ENCODE data around the gene CIRBP. TPM values are rescaled to one million over a fixed set of nuclear protein-coding genes. Genes with fewer than 3 reads are reported as not detected.

The CIRBP gene
- total RNA-seq, 4 donors from 2014 or later = 389 to 640 (median 576) TPM

DNA sequence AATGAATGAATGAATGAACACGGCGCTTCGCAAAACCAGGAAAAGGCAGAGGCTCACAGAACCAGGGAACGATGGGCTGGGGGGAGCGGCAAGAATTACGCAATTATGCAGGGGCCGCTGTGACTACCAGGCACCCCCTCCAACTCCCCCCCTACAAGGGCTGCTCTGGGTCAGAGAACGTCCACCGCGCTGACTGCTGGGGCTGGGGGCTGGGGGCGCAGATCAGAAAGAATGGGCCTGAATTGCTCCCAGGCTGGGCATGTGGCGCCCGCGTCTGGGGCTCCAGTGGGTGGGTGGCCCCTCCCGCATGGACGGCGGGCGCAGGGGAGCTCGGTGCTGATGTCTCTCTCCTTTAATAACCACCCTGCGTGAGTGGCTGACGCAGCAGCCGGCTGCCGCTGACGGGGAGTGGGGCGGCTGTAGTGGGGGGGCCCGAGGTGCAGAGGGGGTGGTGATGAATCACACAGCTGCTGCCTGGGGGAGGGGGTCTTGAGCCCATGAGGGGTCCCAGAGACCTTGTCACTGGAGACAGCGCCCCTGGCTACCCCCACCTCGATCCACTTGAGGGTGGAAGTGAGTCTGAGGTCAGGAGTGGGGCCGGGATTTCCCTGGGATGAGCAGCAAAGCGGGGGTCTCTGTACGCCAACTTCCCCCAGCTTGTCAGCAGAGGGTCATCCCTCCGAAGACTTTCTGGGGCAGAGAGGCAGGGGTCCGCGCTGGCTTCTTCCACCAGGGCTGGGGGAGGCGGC lies 1.5 kb upstream of the CIRBP start:
- peaks cover 0 to 20% (median 13%) of the 10 kb centered on the region in 3 donors for H3K36me3 ChIP-seq
- H3K27me3 ChIP-seq = no peaks in the 10 kb centered on the region
- DNase-seq (ENCODE audit: low spot score in 2 of 2) = no peak
- WGBS, 2 donors = 39 to 44% methylated on average over 23 to 26 of the region's 35 CpGs
- no peaks in the 10 kb centered on the region for H3K9me3 ChIP-seq
- H3K27ac ChIP-seq = peak overlapping the region; percentile 71 to 99 (median 95)
- peaks cover 11 to 89% (median 71%) of the 10 kb centered on the region in 4 donors for H3K4me1 ChIP-seq
- TF ChIP-seq, protein P1, sequence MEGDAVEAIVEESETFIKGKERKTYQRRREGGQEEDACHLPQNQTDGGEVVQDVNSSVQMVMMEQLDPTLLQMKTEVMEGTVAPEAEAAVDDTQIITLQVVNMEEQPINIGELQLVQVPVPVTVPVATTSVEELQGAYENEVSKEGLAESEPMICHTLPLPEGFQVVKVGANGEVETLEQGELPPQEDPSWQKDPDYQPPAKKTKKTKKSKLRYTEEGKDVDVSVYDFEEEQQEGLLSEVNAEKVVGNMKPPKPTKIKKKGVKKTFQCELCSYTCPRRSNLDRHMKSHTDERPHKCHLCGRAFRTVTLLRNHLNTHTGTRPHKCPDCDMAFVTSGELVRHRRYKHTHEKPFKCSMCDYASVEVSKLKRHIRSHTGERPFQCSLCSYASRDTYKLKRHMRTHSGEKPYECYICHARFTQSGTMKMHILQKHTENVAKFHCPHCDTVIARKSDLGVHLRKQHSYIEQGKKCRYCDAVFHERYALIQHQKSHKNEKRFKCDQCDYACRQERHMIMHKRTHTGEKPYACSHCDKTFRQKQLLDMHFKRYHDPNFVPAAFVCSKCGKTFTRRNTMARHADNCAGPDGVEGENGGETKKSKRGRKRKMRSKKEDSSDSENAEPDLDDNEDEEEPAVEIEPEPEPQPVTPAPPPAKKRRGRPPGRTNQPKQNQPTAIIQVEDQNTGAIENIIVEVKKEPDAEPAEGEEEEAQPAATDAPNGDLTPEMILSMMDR (IDR thresholded peaks at IDR 0.05) = no peak
- no peak for TF ChIP-seq EP300 (IDR thresholded peaks at IDR 0.05)
- no peak for TF ChIP-seq POLR2A (IDR thresholded peaks at IDR 0.05)
- no peak overlapping the region for H3K4me3 ChIP-seq

DNA sequence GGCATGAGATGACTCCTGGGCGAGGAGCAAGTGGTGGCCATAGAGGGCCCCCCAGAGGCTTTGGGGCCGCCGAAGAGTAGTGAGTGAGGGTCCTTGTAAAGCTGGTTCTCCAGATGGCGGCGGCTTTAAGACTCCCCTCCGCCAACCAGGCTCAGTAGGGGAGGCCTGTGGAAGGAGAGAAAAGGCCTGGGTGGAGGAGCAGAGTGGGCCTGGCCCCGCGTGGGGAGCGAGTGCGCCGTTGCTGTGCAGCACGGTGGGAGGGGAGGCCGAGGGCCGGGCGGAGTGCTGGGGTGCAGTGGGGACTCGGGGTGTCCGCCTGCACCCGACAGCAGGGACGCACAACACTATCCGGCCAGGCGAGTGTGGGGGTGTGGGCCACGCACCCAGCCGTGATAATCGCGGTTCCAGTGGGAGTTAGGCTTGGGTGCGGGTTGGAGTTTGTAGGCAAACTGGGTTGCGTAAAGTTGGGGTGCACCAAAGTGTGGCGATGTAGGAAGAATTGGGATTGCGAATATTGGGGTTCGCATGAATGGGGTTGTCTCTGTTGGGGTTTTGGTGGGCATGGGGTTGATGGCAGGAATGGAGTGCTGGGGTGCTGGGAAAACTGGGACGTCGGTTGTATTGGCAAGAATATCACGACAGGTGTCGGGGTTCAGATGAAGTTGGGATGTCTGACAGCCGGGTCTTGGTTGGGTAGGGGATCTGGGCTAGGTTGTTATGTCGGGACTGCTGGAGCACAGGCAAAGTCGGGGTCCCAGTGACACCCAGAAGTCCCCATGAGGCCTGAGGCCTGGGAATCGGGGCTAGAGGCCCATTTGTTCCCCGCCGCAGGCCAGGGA lies 687 bp upstream of the CIRBP start:
- 48 to 55% methylated on average over 37 to 40 of the region's 40 CpGs for WGBS, 2 donors
- no peak for DNase-seq (ENCODE audit: low spot score in 2 of 2)
- no peaks in the 10 kb centered on the region for H3K9me3 ChIP-seq
- peaks cover 11 to 89% (median 74%) of the 10 kb centered on the region in 4 donors for H3K4me1 ChIP-seq
- TF ChIP-seq, protein P1 (IDR thresholded peaks at IDR 0.05) = no peak
- TF ChIP-seq EP300 (IDR thresholded peaks at IDR 0.05) = no peak
- TF ChIP-seq POLR2A (IDR thresholded peaks at IDR 0.05) = no peak
- H3K27me3 ChIP-seq = no peaks in the 10 kb centered on the region
- H3K36me3 ChIP-seq = peaks cover 6 to 28% (median 21%) of the 10 kb centered on the region in 3 donors
- peak overlapping the region in 3 of 4 donors; percentile 3 to 79 (median 75) for H3K4me3 ChIP-seq
- peak overlapping the region; percentile 93 to 100 (median 98) for H3K27ac ChIP-seq

DNA sequence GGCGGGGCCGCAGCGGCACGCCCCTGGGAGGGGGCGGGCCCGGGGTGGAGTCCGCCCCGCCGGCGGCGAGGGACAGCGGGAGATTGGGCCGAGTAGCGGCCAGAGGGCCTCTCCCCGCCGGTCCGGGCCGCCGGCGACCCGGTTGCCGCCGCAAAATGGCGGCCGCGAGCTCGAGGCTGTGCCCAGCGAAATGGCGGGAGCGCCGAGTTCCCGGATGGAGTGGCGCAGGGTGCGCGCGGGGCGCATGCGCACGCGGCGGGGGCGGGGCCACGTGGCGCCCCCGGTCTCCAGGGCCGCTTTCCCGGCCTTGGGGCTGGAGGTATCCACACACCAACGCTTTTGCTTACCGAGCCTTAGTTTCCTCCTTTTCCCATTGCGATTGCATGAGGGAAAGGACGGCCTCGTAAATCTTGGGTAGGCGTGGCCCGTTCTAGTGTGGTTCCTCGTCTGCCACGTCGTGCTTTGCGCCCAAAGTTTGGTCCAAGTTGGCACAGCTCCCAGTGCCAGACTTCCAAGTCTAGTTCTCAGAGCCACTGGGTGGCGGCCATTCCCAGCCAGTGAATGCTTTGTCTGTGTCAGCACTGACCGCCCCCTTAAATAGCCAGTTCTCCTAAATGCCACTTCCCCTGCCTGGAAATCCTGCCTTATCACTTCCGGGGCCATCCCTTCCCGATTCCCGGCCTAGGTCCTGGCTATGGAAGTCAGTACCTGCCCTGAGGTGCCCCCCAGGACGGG lies 513 bp downstream of the CIRBP start:
- peak overlapping the region; percentile 93 to 100 (median 98) for H3K27ac ChIP-seq
- 0% methylated on average over 17 to 49 of the region's 64 CpGs for WGBS, 2 donors
- H3K27me3 ChIP-seq = no peaks in the 10 kb centered on the region
- peak in 1 of 2 donors; percentile 75 for TF ChIP-seq EP300 (IDR thresholded peaks at IDR 0.05)
- TF ChIP-seq POLR2A (IDR thresholded peaks at IDR 0.05) = no peak
- TF ChIP-seq, protein P1 (IDR thresholded peaks at IDR 0.05) = peak in 2 of 5 experiments; percentile 18 to 27
- DNase-seq (ENCODE audit: low spot score in 2 of 2) = peak; percentile 72
- H3K4me3 ChIP-seq = peak overlapping the region; percentile 72 to 81 (median 77)
- peaks cover 6 to 40% (median 33%) of the 10 kb centered on the region in 3 donors for H3K36me3 ChIP-seq
- H3K9me3 ChIP-seq = no peaks in the 10 kb centered on the region
- H3K4me1 ChIP-seq = peaks cover 11 to 90% (median 86%) of the 10 kb centered on the region in 4 donors

DNA sequence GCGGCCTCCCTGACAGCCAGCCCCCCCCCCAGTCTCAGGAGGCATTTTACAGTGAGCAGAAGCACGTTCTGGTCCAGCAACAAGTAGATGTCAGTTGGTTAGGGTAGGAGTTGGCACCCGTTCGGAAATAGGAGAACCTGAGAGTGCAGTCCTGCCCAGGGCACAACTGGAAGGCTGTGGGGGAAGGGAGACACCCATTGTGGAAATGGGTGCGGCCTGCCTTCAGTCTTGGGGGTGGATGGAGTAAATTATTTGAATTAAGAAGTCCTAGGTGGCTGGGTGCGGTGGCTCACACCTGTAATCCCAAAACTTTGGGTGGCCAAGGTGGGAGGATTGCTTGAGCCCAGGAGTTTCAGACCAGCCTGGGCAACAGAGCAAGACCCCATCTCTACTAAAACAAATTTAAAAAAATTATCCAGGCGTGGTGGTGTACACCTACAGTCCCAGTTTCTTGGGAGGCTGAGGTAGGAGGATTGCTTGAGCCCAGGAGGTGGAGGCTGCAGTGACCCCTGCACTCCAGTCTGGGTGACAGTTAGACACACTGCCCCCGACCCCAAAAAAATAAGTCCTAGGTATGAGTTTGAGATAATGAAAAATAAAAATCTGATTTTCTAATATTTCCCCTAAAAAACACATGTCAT lies 1.2 kb downstream of the CIRBP start:
- Histone ChIP-seq H3K4me3 (peak overlapping the region; percentile 72 to 81 (median 77)), H3K27me3 (no peaks in the 10 kb centered on the region), H3K27ac (peak overlapping the region; percentile 93 to 100 (median 98)), H3K9me3 (no peaks in the 10 kb centered on the region), H3K36me3 (peaks cover 6 to 44% (median 38%) of the 10 kb centered on the region in 3 donors), H3K4me1 (peaks cover 11 to 88% (median 86%) of the 10 kb centered on the region in 4 donors)
- no peak for DNase-seq (ENCODE audit: low spot score in 2 of 2)
- 25 to 29% methylated on average over 7 to 8 of the region's 8 CpGs for WGBS, 2 donors
- TF ChIP-seq EP300 (IDR thresholded peaks at IDR 0.05) = no peak
- TF ChIP-seq, protein P1 (IDR thresholded peaks at IDR 0.05) = peak in 1 of 5 experiments; percentile 4
